HepG2 (cell line): ENCODE results near the gene MEI1. TPM values are rescaled to one million over a fixed set of nuclear protein-coding genes. Genes with fewer than 3 reads are reported as not detected.

Source experiments
- ASH2L ChIP-seq: fragments of 300-600, 200-600 bp; sonication (generic); IDR thresholded peaks from 2 replicates; pipeline ENCODE4 v1.7.0; 2017; ENCODE audit warnings: low read depth, mild to moderate bottlenecking, moderate library complexity, mixed read lengths, low read length; ENCODE audit not compliant: insufficient read length
- ISX ChIP-seq: sonication (generic); formaldehyde crosslinking; conservative IDR thresholded peaks from 2 replicates; pipeline ENCODE4 v1.5.0; 2020; ENCODE audit warnings: missing genetic modification reagents
- MAFK ChIP-seq, 2 experiments: IDR thresholded peaks in 1 of 2; conservative IDR thresholded peaks in 1 of 2; 2 replicates each; pipeline ENCODE4 v1.6.1; 2011; ENCODE audit warnings: improper control_type of control experiment in 2 of 2, low read length in 2 of 2
- NFE2 ChIP-seq: sonication (generic); formaldehyde crosslinking; IDR thresholded peaks from 2 replicates; pipeline ENCODE4 v1.4.0; 2020; ENCODE audit warnings: missing genetic modification reagents
- REPIN1 ChIP-seq: sonication (generic); formaldehyde crosslinking; IDR thresholded peaks from 2 replicates; pipeline ENCODE4 v1.8.0; 2022; ENCODE audit warnings: missing genetic modification reagents, low read depth, mild to moderate bottlenecking, borderline replicate concordance
- TBP ChIP-seq: sonication (generic); formaldehyde crosslinking; IDR thresholded peaks from 2 replicates; pipeline ENCODE4 v1.5.0; 2020; ENCODE audit warnings: missing genetic modification reagents
- ZNF264 ChIP-seq: sonication (generic); formaldehyde crosslinking; IDR thresholded peaks from 2 replicates; pipeline ENCODE4 v1.4.0; 2020; ENCODE audit warnings: missing genetic modification reagents
- ZNF468 ChIP-seq: sonication (generic); formaldehyde crosslinking; IDR thresholded peaks from 2 replicates; pipeline ENCODE4 v1.8.0; 2022; ENCODE audit warnings: mild to moderate bottlenecking, moderate library complexity, missing genetic modification reagents
- ZNF547 ChIP-seq: sonication (generic); formaldehyde crosslinking; IDR thresholded peaks from 2 replicates; pipeline ENCODE4 v1.5.1; 2020; ENCODE audit warnings: mild to moderate bottlenecking, missing genetic modification reagents
- polyA plus RNA-seq, 8 experiments: library from polyadenylated mRNA; depleted of rRNA in 3 of 8; stranded (reverse) in 7 of 8; unstranded in 1 of 8; fragments of >200 nt; fragmentation: Illumina TruSeq in 4 of 8; extraction: Trizol in 4 of 8; gene quantifications; 2 replicates each; pipeline versions ENCODE4 v1.2.1 to v1.2.3, GENCODE V29; 2011 to 2016; ENCODE audit warnings: low read depth in 4 of 8, missing spikeins in 1 of 8, mixed read lengths in 1 of 8; ENCODE audit not compliant: insufficient read depth in 1 of 8
- total RNA-seq, 5 experiments: library from RNA; depleted of rRNA; stranded (reverse); fragments of >200 nt; fragmentation: Illumina TruSeq; extraction: Trizol; gene quantifications; 2 replicates each; pipeline ENCODE4 v1.2.3, GENCODE V29; 2016; ENCODE audit warnings: low read depth in 1 of 5
- TF ChIP-seq, protein P1 (sequence below): sonication (generic); formaldehyde crosslinking; IDR thresholded peaks from 2 replicates; pipeline ENCODE4 v1.4.0; 2020; ENCODE audit warnings: mild to moderate bottlenecking, missing genetic modification reagents
- TF ChIP-seq, protein P2 (sequence below): sonication (generic); formaldehyde crosslinking; conservative IDR thresholded peaks from 2 replicates; pipeline ENCODE4 v1.4.0; 2020; ENCODE audit warnings: missing genetic modification reagents

The MEI1 gene
- total and polyA plus RNA-seq, 2 of the 13 experiments (the other 11 are each of a cell fraction or from before 2014, with no cell fraction given), result 0.75 to 1.9 TPM

DNA sequence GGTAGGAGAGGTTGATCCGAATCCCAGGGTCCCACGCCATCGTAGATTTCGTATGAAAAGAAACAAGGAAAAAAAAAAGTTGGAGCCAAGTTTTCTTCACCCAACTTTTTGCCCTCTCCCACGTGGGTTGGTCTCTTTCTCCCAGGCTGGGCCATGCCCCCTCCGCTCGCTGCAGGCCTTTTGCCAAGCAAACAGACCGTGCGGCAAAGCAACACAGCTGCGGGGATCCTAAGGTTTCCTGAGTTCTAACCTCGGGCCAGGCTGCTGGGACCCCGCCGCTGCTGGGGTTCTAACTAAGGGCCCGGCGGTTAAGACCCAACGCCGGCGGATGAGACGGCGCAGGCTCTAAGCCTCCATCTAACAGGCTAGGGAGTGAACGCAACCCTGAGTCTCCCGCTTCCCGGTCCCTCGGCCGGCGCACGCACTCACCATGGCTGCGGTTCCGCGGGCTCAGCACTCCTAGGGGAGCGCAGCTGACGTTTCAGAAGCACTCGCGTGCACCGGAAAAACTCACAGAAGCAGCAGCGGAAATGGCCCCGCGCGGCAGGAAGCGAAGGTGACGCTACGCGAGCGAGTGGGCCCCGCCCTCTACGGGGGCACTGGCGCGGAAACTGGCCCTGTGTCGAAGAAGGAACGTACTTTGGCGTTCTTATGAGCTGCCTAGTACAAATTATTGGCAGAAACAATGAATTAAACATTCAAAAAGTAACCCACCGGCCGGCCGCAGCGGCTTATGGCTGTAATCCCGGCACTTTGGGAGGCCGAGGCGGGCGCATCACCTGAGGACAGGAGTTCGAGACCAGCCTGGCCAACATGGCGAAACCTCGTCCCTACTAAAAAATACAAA is 10.7 kb upstream of the MEI1 start, which contains the start of gene SNU13 (continued):
- TF ChIP-seq, protein P1, sequence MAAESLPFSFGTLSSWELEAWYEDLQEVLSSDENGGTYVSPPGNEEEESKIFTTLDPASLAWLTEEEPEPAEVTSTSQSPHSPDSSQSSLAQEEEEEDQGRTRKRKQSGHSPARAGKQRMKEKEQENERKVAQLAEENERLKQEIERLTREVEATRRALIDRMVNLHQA, result no peak
- TF ChIP-seq ISX (CRISPR knock-in tag), result no peak
- TF ChIP-seq ZNF264, result 0 out of 2 replicates have a peak, but pooled peaks have one; percentile 39
- no peak for TF ChIP-seq TBP (CRISPR knock-in tag)
- TF ChIP-seq, protein P2, sequence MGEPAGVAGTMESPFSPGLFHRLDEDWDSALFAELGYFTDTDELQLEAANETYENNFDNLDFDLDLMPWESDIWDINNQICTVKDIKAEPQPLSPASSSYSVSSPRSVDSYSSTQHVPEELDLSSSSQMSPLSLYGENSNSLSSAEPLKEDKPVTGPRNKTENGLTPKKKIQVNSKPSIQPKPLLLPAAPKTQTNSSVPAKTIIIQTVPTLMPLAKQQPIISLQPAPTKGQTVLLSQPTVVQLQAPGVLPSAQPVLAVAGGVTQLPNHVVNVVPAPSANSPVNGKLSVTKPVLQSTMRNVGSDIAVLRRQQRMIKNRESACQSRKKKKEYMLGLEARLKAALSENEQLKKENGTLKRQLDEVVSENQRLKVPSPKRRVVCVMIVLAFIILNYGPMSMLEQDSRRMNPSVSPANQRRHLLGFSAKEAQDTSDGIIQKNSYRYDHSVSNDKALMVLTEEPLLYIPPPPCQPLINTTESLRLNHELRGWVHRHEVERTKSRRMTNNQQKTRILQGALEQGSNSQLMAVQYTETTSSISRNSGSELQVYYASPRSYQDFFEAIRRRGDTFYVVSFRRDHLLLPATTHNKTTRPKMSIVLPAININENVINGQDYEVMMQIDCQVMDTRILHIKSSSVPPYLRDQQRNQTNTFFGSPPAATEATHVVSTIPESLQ (CRISPR knock-in tag), result no peak
- peak; percentile 58 to 68 for TF ChIP-seq MAFK (conservative IDR thresholded peaks at IDR 0.05 in 1 of 2, IDR thresholded peaks at IDR 0.05 in 1 of 2; ENCODE audit: low read length in 2 of 2)
- TF ChIP-seq NFE2 (CRISPR knock-in tag), result no peak
- no peak for TF ChIP-seq ZNF468
- peak; percentile 89 for TF ChIP-seq REPIN1 (CRISPR knock-in tag)
- peak; percentile 57 for TF ChIP-seq ASH2L
- TF ChIP-seq ZNF547, result no peak
